Stomach (tissue), 4 donors: ENCODE results near the gene IL24.
"Not testable (repeated sequence)": the region's sequence is repeated elsewhere in the genome, so short reads cannot be mapped to it uniquely, and the experiment has no call there.

Experiments used
- CTCF ChIP-seq, 7 experiments: fragments of 450-650 bp in 4 of 7; fragments of 200-600 bp in 3 of 7; sonication (generic) in 3 of 7; IDR thresholded peaks; one replicate each; pipeline ENCODE4 v1.5.1; 2016 to 2019; ENCODE audit warnings: antibody characterized with exemption in 7 of 7, control low read depth in 2 of 7, mild to moderate bottlenecking in 1 of 7
- POLR2A ChIP-seq, 4 donors: fragments of 450-650 bp; IDR thresholded peaks; one replicate each; pipeline ENCODE4 v1.6.1; 2016; ENCODE audit warnings: antibody characterized with exemption in 4 of 4, control low read depth in 2 of 4, mild to moderate bottlenecking in 1 of 4, moderate library complexity in 1 of 4

GRCh38 chr1:206852662-206853061 lies 44.6 kb upstream of the IL24 start:
- not testable (repeated sequence) for TF ChIP-seq CTCF, POLR2A (IDR thresholded peaks at IDR 0.05)
